ENCODE data around the gene HAT1. TPM values are rescaled to one million over a fixed set of nuclear protein-coding genes. Genes with fewer than 3 reads are reported as not detected.

The HAT1 gene
- total RNA-seq, 4 donors from 2014 or later, result 8.7 to 19.0 (median 12.3) TPM

GRCh38 chr2:171963198-171963597 lies 40.9 kb downstream of the HAT1 start:
- DNase-seq, result no peak
- Histone ChIP-seq H3K9me3 (no peaks in the 10 kb centered on the region), H3K4me3 (no peak overlapping the region), H3K4me1 (no peaks in the 10 kb centered on the region), H3K36me3 (peaks cover 0 to 20% (median 0%) of the 10 kb centered on the region in 3 donors), H3K27me3 (no peaks in the 10 kb centered on the region), H3K27ac (no peak overlapping the region)
- TF ChIP-seq CTCF (IDR thresholded peaks at IDR 0.05) (no peak), POLR2A (IDR thresholded peaks at IDR 0.05) (no peak)

- no peaks in the 10 kb centered on the region for H3K9me3 ChIP-seq
- no peak overlapping the region for H3K4me3 ChIP-seq
- DNase-seq, result no peak
- H3K4me1 ChIP-seq, result no peaks in the 10 kb centered on the region
- peaks cover 0 to 20% (median 0%) of the 10 kb centered on the region in 3 donors for H3K36me3 ChIP-seq
- no peaks in the 10 kb centered on the region for H3K27me3 ChIP-seq
- H3K27ac ChIP-seq, result no peak overlapping the region
- no peak for TF ChIP-seq POLR2A (IDR thresholded peaks at IDR 0.05)
- no peak for TF ChIP-seq CTCF (IDR thresholded peaks at IDR 0.05)
Measured at GRCh38 chr2:171964308-171964707, 42.0 kb downstream of the HAT1 start.

GRCh38 chr2:171965238-171965637 lies 43.0 kb downstream of the HAT1 start:
- H3K4me1 ChIP-seq, result no peaks in the 10 kb centered on the region
- no peak overlapping the region for H3K4me3 ChIP-seq
- H3K27me3 ChIP-seq, result no peaks in the 10 kb centered on the region
- TF ChIP-seq CTCF (IDR thresholded peaks at IDR 0.05), result no peak
- TF ChIP-seq POLR2A (IDR thresholded peaks at IDR 0.05), result no peak
- no peaks in the 10 kb centered on the region for H3K9me3 ChIP-seq
- H3K36me3 ChIP-seq, result peaks cover 0 to 20% (median 0%) of the 10 kb centered on the region in 3 donors
- no peak overlapping the region for H3K27ac ChIP-seq
- no peak for DNase-seq

GRCh38 chr2:171965661-171966060 lies 43.4 kb downstream of the HAT1 start:
- TF ChIP-seq CTCF (IDR thresholded peaks at IDR 0.05) (no peak), POLR2A (IDR thresholded peaks at IDR 0.05) (no peak)
- H3K4me3 ChIP-seq, result no peak overlapping the region
- no peaks in the 10 kb centered on the region for H3K27me3 ChIP-seq
- no peak overlapping the region for H3K27ac ChIP-seq
- no peaks in the 10 kb centered on the region for H3K9me3 ChIP-seq
- no peak for DNase-seq
- no peaks in the 10 kb centered on the region for H3K4me1 ChIP-seq
- peaks cover 0 to 20% (median 0%) of the 10 kb centered on the region in 3 donors for H3K36me3 ChIP-seq

GRCh38 chr2:171966235-171966634 lies 44.0 kb downstream of the HAT1 start:
- Histone ChIP-seq H3K4me1 (no peaks in the 10 kb centered on the region), H3K27ac (no peak overlapping the region), H3K9me3 (no peaks in the 10 kb centered on the region), H3K36me3 (peaks cover 0 to 20% (median 0%) of the 10 kb centered on the region in 3 donors), H3K4me3 (no peak overlapping the region), H3K27me3 (no peaks in the 10 kb centered on the region)
- no peak for TF ChIP-seq CTCF (IDR thresholded peaks at IDR 0.05)
- TF ChIP-seq POLR2A (IDR thresholded peaks at IDR 0.05), result no peak
- DNase-seq, result no peak

- H3K27ac ChIP-seq, result no peak overlapping the region
- no peaks in the 10 kb centered on the region for H3K4me1 ChIP-seq
- no peak for DNase-seq
- H3K27me3 ChIP-seq, result no peaks in the 10 kb centered on the region
- H3K4me3 ChIP-seq, result no peak overlapping the region
- TF ChIP-seq POLR2A (IDR thresholded peaks at IDR 0.05) (no peak), CTCF (IDR thresholded peaks at IDR 0.05) (no peak)
- no peaks in the 10 kb centered on the region for H3K9me3 ChIP-seq
- peaks cover 0 to 20% (median 0%) of the 10 kb centered on the region in 3 donors for H3K36me3 ChIP-seq
Measured at GRCh38 chr2:171966688-171967087, 44.4 kb downstream of the HAT1 start.

Measured in Peyer's patch (tissue), 4 donors.